Skin epidermis (tissue), 12 donors: ENCODE measurements around the gene MB.
A peak's percentile ranks its signal among the peaks of the same experiment; 100 is the strongest.

Source experiments
- H3K27ac ChIP-seq, 21 experiments: fragments of 200-600 bp; sonication (generic) in 11 of 21; one replicate each; pipeline ENCODE4 v1.5.0; 2020; ENCODE audit warnings: mild to moderate bottlenecking in 3 of 21, inconsistent platforms in 2 of 21, moderate library complexity in 2 of 21
- H3K4me3 ChIP-seq, 7 experiments: fragments of 200-600 bp; sonication (generic) in 2 of 7; one replicate each; pipeline ENCODE4 v1.5.0; 2020; ENCODE audit warnings: inconsistent platforms in 2 of 7, mild to moderate bottlenecking in 2 of 7, moderate library complexity in 1 of 7

MB gene

DNA sequence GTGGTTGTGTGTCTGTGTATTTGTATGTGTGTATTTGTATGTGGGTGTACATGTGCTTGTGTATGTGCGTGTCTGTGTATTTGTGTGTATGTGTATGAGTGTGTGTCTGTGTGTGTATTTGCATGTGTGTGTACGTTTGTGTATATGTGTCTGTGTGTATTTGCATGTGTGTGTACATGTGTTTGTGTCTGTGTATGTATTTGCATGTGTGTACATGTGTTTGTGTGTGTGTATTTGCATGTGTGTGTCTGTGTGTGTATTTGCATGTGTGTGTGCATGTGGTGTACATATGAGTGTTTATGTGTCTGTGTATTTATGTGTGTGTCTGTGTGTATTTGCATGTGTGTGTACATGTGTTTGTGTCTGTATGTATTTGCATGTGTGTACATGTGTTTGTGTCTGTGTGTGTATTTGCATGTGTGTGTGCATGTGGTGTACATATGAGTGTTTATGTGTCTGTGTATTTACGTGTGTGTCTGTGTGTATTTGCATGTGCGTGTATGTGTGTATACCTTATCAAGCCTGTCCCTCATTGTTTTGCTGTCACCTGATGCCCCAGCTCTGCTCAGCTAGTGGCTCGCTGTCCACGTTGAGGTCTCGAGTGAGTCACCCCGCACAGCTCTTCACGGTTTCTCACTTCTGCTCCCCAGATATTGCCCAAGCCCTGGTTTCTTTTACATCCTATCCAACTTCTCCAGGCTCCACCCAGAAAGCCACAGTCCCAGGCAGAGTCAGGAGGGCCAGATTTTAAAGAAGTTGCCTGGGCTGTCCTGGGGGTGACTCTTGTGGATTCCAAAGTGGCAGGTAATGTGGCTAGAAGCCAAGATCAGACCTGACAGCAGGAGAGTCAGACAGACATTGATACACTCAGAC is 15.2 kb downstream of the MB start:
- Histone ChIP-seq H3K27ac (peak overlapping the region in 1 of 21 experiments; percentile 74), H3K4me3 (no peak overlapping the region)

DNA sequence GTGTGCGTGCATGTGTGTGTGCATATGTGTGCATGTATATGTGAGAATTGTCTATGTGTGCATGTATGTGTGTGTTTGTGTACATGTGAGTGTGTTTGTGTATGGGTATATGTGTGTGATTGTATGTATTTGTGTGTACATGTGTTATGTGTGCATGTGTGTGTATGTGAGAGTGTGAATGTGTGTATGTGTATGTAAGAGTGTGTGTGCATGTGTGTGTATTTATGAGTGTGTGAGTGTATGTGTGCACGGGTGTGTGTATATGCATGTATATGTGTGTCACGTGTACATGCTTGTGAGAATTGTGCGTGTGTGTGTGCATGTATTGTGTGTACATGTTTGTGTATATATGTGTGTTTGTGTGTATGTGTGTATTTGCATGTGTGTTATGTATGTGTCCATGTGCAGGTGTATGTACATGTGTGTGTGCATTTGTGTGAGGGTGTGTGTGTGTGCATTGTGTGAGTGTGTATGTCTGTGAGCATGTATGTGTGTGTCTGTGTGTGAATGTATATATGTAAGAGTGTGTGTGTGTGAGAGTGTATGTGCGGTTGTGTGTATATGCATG is 16.0 kb downstream of the MB start:
- Histone ChIP-seq H3K4me3 (no peak overlapping the region), H3K27ac (no peak overlapping the region)

DNA sequence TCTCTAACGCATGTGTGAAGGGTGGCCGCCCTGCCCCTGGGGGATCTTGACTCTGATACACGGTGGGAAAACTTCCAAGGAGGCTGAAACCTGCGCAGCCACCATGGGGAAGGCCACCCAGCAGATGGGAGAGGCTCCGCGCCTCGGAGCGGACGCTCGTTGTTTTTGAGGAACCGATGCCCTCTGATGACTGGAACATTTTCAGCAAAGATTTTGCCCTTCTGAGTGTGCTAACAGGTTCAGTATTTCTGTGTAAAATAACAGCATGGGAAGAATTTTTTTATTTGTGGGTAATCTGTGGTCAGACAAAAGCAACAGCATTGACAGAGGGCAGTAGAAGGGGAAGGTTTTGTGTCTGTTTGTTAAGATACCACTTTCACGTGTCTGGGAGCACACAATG is 16.7 kb downstream of the MB start:
- no peak overlapping the region for H3K4me3 ChIP-seq
- H3K27ac ChIP-seq: no peak overlapping the region

DNA sequence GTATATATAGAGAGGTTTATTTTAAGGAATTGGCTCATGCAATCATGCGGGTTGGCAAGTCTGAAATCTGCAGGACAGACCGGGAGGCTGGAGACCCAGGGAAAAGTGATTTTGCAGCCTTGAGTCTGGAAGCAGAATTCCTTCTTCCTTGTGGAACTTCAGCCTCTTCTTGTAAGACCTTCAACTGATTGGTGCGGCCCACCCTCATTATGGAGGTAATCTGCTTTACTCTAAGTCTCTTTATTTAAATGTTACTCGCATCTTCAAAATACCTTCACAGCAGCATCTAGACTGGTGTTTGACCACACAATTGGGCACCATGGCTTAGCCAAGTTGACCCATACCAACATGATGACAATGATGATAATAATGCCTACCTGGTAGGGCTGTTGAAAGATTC is 17.8 kb downstream of the MB start:
- no peak overlapping the region for H3K27ac ChIP-seq
- no peak overlapping the region for H3K4me3 ChIP-seq

DNA sequence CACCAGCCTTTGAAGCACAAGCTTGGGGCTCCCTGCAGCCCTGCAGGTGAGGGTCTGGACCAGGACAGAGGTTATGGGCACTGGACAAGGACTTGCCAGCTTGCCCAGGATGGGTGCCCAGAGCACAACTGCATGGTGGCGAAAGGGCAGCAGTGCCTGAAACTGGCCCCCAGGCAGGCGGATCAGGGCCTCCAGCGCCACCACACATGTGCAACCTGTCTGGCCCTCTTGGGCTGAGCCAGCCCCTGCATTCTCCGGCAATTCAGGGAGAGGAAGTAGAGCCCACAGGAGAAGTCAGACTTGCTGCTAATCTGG is 18.8 kb downstream of the MB start:
- Histone ChIP-seq H3K4me3 (no peak overlapping the region), H3K27ac (no peak overlapping the region)

DNA sequence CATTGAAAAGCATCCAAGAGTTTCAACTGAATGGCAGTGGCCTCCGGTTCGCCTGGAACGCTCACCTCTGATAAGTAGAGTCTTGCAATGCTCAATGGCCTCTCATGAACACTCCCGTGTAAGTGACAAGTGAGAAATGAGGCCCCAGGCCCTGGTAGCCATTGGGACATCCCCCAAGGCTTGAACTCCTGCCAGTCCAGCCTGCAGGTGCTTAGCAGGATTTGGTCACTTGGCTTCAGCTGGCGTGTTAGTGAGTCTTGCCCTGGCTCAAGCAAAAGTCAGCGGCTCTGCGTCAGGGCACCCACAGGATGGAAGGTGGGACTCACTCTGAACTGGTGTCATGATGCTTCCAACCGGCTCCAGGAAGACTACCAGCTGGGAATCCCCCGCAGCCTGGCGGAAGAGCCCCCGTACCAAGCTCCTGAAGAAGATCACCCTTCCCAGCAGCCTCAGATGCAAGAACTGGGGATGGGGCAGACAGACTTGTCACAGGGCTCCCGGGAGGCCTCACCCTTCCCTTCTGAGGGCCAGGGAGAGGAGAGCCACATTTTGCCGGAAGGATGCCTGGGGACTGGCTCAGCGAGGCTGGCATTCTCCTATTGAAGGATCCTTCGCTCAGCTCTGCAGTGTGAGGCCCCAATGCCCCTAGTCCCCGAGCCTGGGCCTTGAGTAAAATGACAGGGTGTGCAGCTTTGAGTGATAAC is 19.3 kb downstream of the MB start:
- Histone ChIP-seq H3K4me3 (no peak overlapping the region), H3K27ac (no peak overlapping the region)

DNA sequence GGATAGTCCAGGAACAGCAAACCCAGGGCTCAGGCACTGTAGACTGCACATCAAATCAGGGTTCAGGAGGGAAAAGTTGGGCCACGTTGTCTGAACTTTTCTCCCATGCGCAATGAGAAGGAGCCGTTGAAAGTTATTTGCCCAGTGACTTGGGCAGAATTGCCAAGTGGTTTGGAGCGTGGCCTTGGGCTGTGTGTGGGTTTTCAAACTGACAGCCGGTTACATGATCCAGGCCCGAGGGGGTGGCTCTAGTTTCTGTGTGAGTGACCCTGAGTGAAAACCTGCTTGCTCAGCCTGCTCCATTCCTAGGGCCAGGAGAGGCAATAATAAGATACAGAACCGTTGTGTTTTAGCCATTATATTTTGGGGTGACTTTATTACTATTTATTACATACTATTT is 20.3 kb downstream of the MB start:
- no peak overlapping the region for H3K4me3 ChIP-seq
- no peak overlapping the region for H3K27ac ChIP-seq

DNA sequence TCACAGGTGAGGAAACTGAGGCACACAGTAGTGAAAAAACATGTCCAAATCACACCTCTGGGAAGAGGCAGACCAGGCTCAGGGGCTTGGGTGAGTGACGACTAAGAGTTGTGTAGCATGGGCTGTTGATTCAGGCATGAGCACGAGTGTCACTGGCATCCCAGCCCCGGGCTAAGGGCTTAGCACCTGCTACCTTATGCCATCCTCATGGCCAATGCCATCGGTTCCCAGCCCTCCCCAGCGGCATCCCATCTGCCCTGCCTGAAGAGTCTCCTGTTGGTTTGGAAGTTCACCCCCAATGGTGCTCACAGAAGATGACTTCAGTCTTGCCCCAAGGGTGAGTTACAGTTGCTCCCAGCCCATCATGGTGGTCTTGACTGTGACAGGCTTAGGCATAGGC is 22.4 kb downstream of the MB start:
- Histone ChIP-seq H3K27ac (no peak overlapping the region), H3K4me3 (no peak overlapping the region)

DNA sequence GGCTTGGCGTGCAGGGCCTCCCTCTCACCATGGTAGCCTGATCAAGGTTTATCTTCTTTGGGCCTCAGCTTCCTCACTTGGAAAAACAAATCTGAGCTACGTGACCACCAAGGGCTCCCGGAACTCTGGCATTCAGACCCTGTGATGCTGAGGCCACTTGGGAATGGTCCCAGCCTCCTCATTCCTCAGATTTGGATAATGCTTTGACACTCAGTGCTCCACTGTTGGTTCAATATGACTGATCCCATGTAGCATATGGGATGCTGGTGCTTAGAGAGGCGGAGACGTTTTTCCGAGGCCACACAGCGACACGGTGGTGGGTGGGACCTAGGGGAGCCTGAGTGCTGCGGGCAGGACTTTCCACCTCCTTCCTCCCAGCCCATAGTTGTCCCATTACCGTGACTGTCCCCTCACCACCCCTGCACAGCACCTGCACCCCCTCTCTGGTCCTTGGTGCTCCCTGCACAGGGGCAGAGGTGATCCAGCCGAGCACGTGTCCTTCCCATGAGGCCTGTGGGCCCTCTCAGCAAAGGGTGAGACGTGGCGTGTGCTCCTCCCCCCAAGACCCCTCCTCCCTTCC is 23.1 kb downstream of the MB start:
- Histone ChIP-seq H3K4me3 (no peak overlapping the region), H3K27ac (no peak overlapping the region)

DNA sequence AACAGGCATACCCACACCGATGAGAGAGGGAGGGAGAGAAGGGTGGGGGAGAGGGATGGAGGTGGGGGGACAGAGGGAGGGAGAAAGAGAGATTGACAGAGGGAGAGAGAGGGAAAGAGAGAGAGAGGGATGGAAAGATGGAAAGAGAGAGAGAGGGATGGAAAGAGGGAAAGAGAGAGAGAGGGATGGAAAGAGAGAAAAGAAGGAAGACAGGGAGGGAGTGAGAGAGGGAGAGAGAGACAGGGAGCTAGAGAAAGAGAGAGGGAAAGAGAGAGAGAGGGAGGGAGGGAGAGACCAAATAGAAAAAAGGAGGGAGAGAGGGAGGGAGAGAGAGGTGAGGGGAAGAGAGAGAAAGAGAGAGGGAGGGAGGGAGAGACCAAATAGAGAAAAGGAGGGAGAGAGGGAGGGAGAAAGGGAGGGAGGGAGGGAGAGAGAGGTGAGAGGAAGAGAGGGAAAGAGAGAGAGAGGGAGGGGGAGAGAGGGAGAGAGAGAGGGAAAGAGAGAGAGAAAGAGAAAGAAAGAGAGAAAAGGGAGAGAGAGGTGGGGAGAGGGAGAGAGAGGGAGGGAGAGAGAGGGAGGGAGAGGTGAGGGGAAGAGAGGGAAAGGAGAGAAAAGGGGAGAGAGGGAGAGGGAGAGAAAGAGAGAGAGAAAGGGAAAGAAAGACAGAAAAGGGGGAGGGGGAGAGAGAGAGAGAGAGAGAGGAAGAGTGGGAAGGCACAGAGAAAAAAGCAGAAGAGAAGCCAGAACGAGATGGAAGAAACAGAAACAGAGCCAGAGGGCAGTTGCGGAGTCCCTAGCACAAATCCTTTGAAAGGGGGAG is 23.8 kb downstream of the MB start:
- H3K27ac ChIP-seq: no peak overlapping the region

DNA sequence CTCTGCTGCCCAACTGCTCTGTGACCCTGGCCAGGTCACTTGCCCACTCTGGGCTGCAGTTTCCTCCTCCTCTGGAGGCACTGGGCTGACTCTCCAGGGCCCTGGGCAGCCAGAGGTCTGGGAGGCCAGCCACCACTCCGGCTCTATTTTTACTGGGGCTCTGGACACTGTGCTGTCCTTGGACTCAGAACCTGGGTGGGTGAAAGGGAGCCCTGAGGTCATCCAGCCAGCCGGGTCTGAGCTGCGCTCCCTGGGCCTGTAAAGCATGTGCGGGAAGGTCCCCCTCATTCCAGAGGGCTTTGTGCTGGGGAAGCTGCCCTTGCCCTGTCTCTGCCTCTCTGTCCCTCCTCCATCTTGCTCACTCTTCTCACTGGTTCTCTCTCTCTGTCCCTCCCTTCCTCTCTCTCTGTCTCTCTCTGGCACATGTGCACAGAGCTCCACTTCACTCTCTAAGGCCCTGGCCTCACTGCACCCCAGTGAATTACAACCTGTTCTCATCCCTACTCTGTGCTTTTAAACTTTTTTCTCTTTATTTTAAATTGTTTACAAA is 24.6 kb downstream of the MB start:
- no peak overlapping the region for H3K4me3 ChIP-seq
- no peak overlapping the region for H3K27ac ChIP-seq

More for the DNA sequence above, 23.8 kb downstream of the MB start:
- H3K4me3 ChIP-seq: no peak overlapping the region

DNA sequence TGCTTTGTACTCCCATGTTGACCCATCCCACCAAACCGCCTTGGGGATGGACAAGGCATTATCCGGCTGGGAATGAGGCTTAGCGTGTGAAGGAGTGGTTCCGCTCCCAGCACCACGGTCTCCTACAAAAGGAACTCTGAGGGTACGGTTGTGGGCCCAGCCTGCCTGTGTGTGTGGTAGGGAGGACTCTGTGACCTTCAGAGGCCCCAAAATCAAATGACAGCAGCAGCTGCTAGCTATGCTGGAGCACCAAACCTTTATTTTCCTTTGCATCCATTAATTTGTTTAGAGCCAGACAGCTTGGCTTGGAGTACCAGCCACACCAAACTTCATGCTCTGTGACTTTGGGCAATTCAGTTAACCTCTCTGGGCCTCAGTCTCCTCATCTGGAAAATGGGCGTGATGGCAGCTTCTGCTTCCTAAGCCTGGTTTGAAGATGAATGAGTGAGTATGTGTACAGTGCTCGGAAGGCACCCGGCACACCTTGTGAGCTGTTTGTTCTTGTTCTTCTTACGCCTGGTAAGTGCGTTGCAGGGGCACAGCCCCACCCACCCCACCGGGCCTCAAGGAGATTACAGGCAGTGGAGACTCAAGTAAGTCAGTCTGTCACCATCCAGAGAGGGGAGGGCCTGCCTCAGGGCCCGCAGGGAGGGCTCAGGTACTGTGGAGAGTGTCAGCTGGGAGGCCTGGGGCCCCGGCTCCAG is 25.3 kb downstream of the MB start:
- Histone ChIP-seq H3K27ac (no peak overlapping the region), H3K4me3 (no peak overlapping the region)

DNA sequence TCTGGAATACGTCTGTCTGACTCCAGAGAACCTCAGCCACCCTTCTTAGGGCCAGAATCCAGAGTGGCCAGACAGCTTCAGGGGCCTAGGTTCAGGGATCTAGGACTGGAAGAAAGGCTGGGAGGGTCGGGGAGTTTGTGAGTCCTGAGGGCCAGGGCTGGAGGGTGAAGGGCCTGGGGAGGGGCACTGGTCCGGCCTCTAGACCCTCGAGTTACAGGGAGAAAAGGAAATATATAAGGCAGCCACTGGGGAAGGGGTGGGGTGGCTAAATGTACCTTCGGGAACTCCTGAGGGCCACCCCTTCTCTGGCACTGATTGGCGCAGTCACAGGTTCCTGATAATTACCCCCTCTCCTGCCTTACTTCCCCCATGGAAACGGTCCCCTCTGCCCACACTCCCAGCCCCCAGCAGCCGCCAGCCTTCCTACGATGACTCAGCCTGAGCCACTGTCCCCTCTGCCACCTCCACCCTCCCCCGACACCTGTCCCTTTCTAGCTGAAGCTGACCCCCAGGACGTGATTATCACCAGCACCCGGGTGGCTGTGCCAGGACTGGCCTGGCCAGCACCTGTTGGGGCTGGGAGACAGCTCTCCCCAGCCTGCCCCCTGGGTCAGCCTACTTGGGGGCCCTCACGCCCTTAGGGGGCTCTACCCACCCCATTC is 26.4 kb downstream of the MB start:
- no peak overlapping the region for H3K27ac ChIP-seq
- H3K4me3 ChIP-seq: no peak overlapping the region

DNA sequence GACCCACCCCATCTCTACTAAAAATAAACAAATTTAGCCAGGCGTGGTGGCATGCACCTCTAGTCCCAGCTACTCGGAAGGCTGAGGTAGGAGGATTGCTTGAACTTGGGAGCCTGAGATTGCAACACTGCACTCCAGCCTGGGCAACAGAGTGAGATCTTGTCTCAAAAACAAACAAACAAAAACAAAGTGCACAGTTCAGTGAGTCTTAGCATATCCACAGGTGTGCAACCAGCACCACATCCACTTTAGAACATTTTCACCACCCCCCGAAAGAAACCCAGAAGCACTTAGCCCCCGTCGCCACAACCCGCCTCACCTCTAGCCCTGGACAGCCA is 27.4 kb downstream of the MB start:
- Histone ChIP-seq H3K4me3 (no peak overlapping the region), H3K27ac (no peak overlapping the region)

DNA sequence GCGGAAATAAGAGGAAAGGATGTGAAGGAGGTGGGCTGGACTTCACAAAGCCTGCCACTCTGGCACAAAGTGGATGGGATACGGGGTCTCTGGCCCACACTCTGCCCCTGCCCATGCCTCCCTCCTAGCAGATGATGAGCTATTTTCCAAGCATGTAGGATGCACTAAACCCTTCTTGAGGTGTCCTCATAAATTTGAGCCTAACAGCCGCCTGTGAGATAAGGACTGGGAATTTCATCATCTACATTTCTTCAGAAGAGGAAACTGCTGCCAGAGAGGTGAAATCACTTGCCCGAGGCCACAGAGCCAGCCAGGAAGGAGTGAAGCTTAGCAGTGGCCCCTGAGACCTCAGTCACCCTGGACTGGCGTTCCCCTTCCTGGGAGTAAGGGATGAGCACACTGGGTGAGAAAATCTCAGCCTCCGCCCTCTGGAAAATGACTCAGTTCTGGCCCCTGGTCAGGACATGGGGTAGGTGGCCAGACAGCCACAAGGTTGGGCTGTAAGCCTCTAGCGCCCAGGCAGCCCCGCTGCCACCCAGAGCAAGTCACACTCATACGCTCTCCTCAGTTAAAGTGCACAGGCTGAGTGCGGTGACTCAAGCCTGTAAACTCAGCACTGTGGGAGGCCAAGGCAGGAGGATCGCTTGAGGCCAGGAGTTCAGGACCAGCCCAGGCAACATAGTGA is 27.9 kb downstream of the MB start:
- H3K4me3 ChIP-seq: no peak overlapping the region
- H3K27ac ChIP-seq: no peak overlapping the region

DNA sequence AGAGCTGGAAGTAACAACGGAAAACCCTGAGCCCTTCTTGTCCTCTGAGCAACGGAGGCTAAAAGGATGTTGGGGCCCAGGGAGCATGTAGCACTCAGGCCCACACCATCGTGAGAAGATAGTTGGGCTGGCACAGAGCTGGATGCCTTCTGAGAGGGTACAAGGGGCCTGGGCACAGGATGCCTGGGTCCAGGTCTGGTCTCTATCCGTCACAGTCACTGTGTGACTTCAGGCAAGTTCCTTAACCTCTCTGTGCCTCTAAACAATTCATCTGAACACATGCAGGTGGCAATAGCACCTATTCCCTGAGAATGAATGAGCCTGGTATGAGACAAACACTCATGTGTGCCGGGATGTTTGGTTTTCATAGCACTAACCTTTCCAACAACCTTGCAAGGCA is 29.2 kb downstream of the MB start:
- Histone ChIP-seq H3K27ac (no peak overlapping the region), H3K4me3 (no peak overlapping the region)

DNA sequence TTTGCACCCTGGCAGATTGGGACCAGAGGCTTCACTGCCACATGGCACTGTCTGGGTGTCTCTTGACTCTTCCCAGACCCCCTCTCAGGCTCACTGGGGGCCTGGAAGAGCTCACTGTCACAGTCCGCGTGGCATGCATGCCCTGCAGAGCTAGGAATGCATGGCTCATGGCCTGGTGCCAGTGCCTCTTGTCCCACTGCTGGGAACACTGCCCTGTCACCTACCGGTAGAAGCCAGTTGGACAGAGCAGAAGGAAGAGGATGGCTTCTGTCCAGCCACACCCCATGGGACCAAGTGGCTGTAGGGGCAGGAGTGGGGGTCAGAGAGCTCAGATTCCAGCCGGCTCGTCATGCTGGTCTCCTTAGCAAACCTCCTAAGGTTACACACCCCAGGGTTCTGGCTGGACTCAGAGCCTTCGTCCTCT is 29.7 kb downstream of the MB start:
- no peak overlapping the region for H3K27ac ChIP-seq
- no peak overlapping the region for H3K4me3 ChIP-seq

DNA sequence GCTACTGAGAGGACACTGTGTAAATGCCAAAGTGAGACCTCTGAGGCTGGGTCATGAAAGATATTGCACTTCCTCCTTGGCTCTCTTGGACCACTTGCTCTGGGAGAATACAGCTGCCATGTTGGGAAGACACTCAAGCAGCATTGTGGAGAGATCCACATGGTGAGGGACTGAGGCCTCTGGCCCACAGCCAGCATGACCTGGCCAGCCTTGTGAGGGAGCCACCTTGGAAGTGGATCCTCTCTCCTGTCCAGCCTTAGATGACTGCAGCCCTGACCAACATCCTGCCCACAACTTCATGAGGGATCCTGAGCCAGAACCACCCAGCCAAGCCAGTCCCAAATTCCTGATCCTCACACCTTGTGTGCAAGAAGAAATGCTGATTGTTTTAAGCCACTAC is 30.4 kb downstream of the MB start:
- H3K4me3 ChIP-seq: no peak overlapping the region
- no peak overlapping the region for H3K27ac ChIP-seq
